HCT116 (cell line): ENCODE results near the gene MAP3K7CL. TPM values are rescaled to one million over a fixed set of nuclear protein-coding genes. Genes with fewer than 3 reads are reported as not detected.

Experiments
- ATAC-seq: fragments of 200-7000 bp; cut with Tn5 transposase; 2 replicates; pipeline ENCODE4 v1.9.1; 2020; ENCODE audit warnings: mild to moderate bottlenecking, moderate library complexity
- BruUV-seq: library from RNA; stranded (reverse); fragments of 400-500 nt; replicated peaks from 2 replicates; lab custom pipeline; 2021; lab: Mats Ljungman, UMichigan
- CTCF ChIA-PET: fragments of 300-600 bp; sonication (Branson Sonifier 250); formaldehyde crosslinking; loops from one replicate; lab custom pipeline; 2021; ENCODE audit warnings: antibody characterized with exemption; lab: Charles Lee
- POLR2A ChIA-PET: fragments of 300-600, 350-600 bp; sonication (Branson Sonifier 250); formaldehyde crosslinking; loops from one replicate; lab custom pipeline; 2021; ENCODE audit warnings: antibody characterized with exemption; lab: Charles Lee
- RAD21 ChIA-PET, 2 experiments: fragments of 300-600 bp; sonication (Branson Sonifier 250); formaldehyde crosslinking; loops; one replicate each; lab custom pipeline; 2023; ENCODE audit warnings: low total read pairs in 2 of 2; ENCODE audit not compliant: uncharacterized antibody in 2 of 2, unreplicated experiment in 2 of 2, low non-redundant PET in 1 of 2; lab: Charles Lee
- DNase-seq: peaks from one replicate; pipeline ENCODE4 v3.0.0-alpha.2; 2010; ENCODE audit warnings: low read depth, low spot score
- H2AFZ ChIP-seq: fragments of 200-600 bp; shearing (Covaris generic), sonication (generic); 2 replicates; pipeline ENCODE4 v1.6.1; 2017; ENCODE audit warnings: low read depth, mixed run types, mixed read lengths, antibody characterized with exemption, low read length; ENCODE audit not compliant: poor library complexity, severe bottlenecking
- H3K27ac ChIP-seq: 2 replicates; pipeline ENCODE4 v1.5.1; 2012; ENCODE audit warnings: low read depth, low read length
- H3K27me3 ChIP-seq: fragments of 200-600 bp; sonication (generic); 2 replicates; pipeline ENCODE4 v1.6.1; 2016; ENCODE audit warnings: mixed run types, low read length, mixed read lengths; ENCODE audit not compliant: insufficient read depth
- H3K36me3 ChIP-seq, 2 experiments: fragments of 200-500 bp in 1 of 2; fragments of 200-600 bp in 1 of 2; sonication (Bioruptor generic) in 1 of 2; sonication (generic) in 1 of 2; 2 replicates each; pipeline versions ENCODE4 v1.5.1 to v1.6.1; 2014 to 2016; ENCODE audit warnings: low read length in 2 of 2, inconsistent platforms in 1 of 2, mixed read lengths in 1 of 2, mixed run types in 1 of 2; ENCODE audit not compliant: insufficient read depth in 2 of 2, control insufficient read depth in 1 of 2
- H3K4me1 ChIP-seq, 2 experiments: fragments of 200-600 bp in 1 of 2; sonication (generic) in 1 of 2; 2 replicates each; pipeline versions ENCODE4 v1.5.1 to v1.6.1; 2012 to 2017; ENCODE audit warnings: low read length in 2 of 2, inconsistent platforms in 1 of 2, mild to moderate bottlenecking in 1 of 2, mixed read lengths in 1 of 2, mixed run types in 1 of 2, moderate library complexity in 1 of 2; ENCODE audit not compliant: insufficient read depth in 2 of 2, control insufficient read depth in 1 of 2
- H3K4me2 ChIP-seq: fragments of 200-600 bp; sonication (generic); 2 replicates; pipeline ENCODE4 v1.6.1; 2017; ENCODE audit warnings: mixed run types, low read length, mixed read lengths
- H3K4me3 ChIP-seq, 2 experiments: fragments of 200-600 bp in 1 of 2; sonication (generic) in 1 of 2; replicated peaks in 1 of 2; 2 replicates each; pipeline ENCODE4 v1.5.1; 2011 to 2016; ENCODE audit warnings: low read length in 2 of 2, control low read depth in 1 of 2, low read depth in 1 of 2, mild to moderate bottlenecking in 1 of 2, mixed read lengths in 1 of 2, mixed run types in 1 of 2
- H3K79me2 ChIP-seq: fragments of 200-600 bp; sonication (generic); 2 replicates; pipeline ENCODE4 v1.6.1; 2017; ENCODE audit warnings: mild to moderate bottlenecking, mixed run types, low read length, moderate library complexity, mixed read lengths; ENCODE audit not compliant: insufficient read depth
- H3K9ac ChIP-seq: fragments of 200-600 bp; sonication (generic); 2 replicates; pipeline ENCODE4 v1.6.1; 2016; ENCODE audit warnings: low read length, mixed read lengths
- H3K9me2 ChIP-seq: fragments of 200-600 bp; sonication (generic), shearing (Covaris generic); 2 replicates; pipeline ENCODE4 v1.6.1; 2017; ENCODE audit warnings: mixed run types, mild to moderate bottlenecking, moderate library complexity; ENCODE audit not compliant: insufficient read depth
- H3K9me3 ChIP-seq, 2 experiments: fragments of 200-500 bp in 1 of 2; fragments of 200-600 bp in 1 of 2; sonication (Bioruptor generic) in 1 of 2; sonication (generic) in 1 of 2; 2 replicates each; pipeline ENCODE4 v1.6.1; 2014 to 2017; ENCODE audit warnings: low read length in 2 of 2, mixed read lengths in 2 of 2, inconsistent platforms in 1 of 2, low read depth in 1 of 2, mild to moderate bottlenecking in 1 of 2, mixed run types in 1 of 2, moderate library complexity in 1 of 2; ENCODE audit not compliant: control insufficient read depth in 1 of 2, insufficient read depth in 1 of 2
- H4K20me1 ChIP-seq: fragments of 200-600 bp; sonication (generic), shearing (Covaris generic); 2 replicates; pipeline ENCODE4 v1.6.1; 2017; ENCODE audit warnings: mixed run types, mild to moderate bottlenecking, moderate library complexity; ENCODE audit not compliant: insufficient read depth
- ATF3 ChIP-seq: IDR thresholded peaks from 2 replicates; pipeline ENCODE4 v1.6.1; 2012
- CEBPB ChIP-seq: IDR thresholded peaks from 2 replicates; pipeline ENCODE4 v1.6.1; 2012; ENCODE audit warnings: low read depth
- POLR2AphosphoS5 ChIP-seq: IDR thresholded peaks from 2 replicates; pipeline ENCODE4 v1.6.1; 2011; ENCODE audit warnings: mild to moderate bottlenecking, low read depth, low read length, moderate library complexity
- SIN3A ChIP-seq: IDR thresholded peaks from 2 replicates; pipeline ENCODE4 v1.6.1; 2012; ENCODE audit warnings: low read depth
- SP1 ChIP-seq: IDR thresholded peaks from 2 replicates; pipeline ENCODE4 v1.6.1; 2012; ENCODE audit warnings: low read depth
- TCF7L2 ChIP-seq: IDR thresholded peaks from 2 replicates; pipeline ENCODE4 v1.7.0; 2011; ENCODE audit warnings: borderline replicate concordance, inconsistent platforms; ENCODE audit not compliant: insufficient read depth, insufficient read length; ENCODE audit errors: extremely low read depth
- YY1 ChIP-seq: IDR thresholded peaks from 2 replicates; pipeline ENCODE4 v1.6.1; 2011; ENCODE audit warnings: low read length, low read depth, moderate library complexity, mild to moderate bottlenecking; ENCODE audit not compliant: insufficient replicate concordance; ENCODE audit errors: extremely low read depth
- ZBTB33 ChIP-seq: IDR thresholded peaks from 2 replicates; pipeline ENCODE4 v1.6.1; 2011; ENCODE audit warnings: mild to moderate bottlenecking, low read length, moderate library complexity; ENCODE audit not compliant: insufficient replicate concordance; ENCODE audit errors: extremely low read depth
- ZNF274 ChIP-seq: fragments of 200-500 bp; sonication (Bioruptor generic); IDR thresholded peaks from 2 replicates; pipeline ENCODE4 v1.6.1; 2014; ENCODE audit warnings: mild to moderate bottlenecking, low read depth, low read length, inconsistent platforms
- intact Hi-C: fragments of 100-400 bp; cut with micrococcal nuclease; formaldehyde crosslinking; loops from 2 replicates; pipeline ENCODE4 v1.10.0; 2022
- total RNA-seq: library from RNA; stranded (reverse); gene quantifications from one replicate; pipeline ENCODE4 v1.2.1, GENCODE V29; 2021; ENCODE audit not compliant: unreplicated experiment

The MAP3K7CL gene
- total RNA-seq, 1 experiment from 2014 or later: 0.57 TPM

- POLR2A ChIA-PET: no interaction called here
- H3K4me2 ChIP-seq: peak overlapping the region; percentile 28
- H3K27ac ChIP-seq: no peak overlapping the region
- RAD21 ChIA-PET: no interaction called here
- TF ChIP-seq ZNF274 (no peak), ZBTB33 (no peak), YY1 (no peak), POLR2AphosphoS5 (no peak), SP1 (no peak), SIN3A (no peak), CEBPB (no peak), TCF7L2 (no peak), ATF3 (no peak)
- no peaks in the 10 kb centered on the region for H4K20me1 ChIP-seq
- ATAC-seq: no peak
- no peak for DNase-seq
- intact Hi-C loops: no loop called here
- peak overlapping the region; percentile 25 for H2AFZ ChIP-seq
- CTCF ChIA-PET: interaction anchor here (1.2 kb wide), 1 partner anchor 17 kb away, joined by 3 read pairs; no protein-coding TSS in a partner anchor
- H3K9me3 ChIP-seq: no peaks in the 10 kb centered on the region
- no TSS peak for BruUV-seq
- H3K4me1 ChIP-seq: peaks cover 0 to 9% of the 10 kb centered on the region in 2 experiments; a peak in 2 of 4 replicates
- H3K27me3 ChIP-seq: no peaks in the 10 kb centered on the region
- H3K79me2 ChIP-seq: no peaks in the 10 kb centered on the region
- no peaks in the 10 kb centered on the region for H3K36me3 ChIP-seq
- H3K9me2 ChIP-seq: no peaks in the 10 kb centered on the region
- no peak overlapping the region for H3K9ac ChIP-seq
- no peak overlapping the region for H3K4me3 ChIP-seq
These were observed 14.4 kb downstream of the MAP3K7CL start for GRCh38 chr21:29144736-29145353.
